Smooth muscle cell (in vitro differentiated cells): Measurements from ENCODE around the gene GPR39. TPM values are rescaled to one million over a fixed set of nuclear protein-coding genes. Genes with fewer than 3 reads are reported as not detected.

Source experiments
- DNase-seq: peaks from one replicate; lab custom pipeline; 2025; ENCODE audit not compliant: unreplicated experiment; lab: John Stamatoyannopoulos, UW
- H2AFZ ChIP-seq: fragments of 200-600 bp; sonication (generic); 2 replicates; pipeline ENCODE4 v1.6.0; 2016; ENCODE audit warnings: antibody characterized with exemption, low read depth, mild to moderate bottlenecking
- H3F3A ChIP-seq: fragments of 200-600 bp; sonication (generic); 2 replicates; pipeline ENCODE4 v1.6.0; 2017; ENCODE audit warnings: antibody characterized with exemption, low read depth
- H3K27ac ChIP-seq: fragments of 200-600 bp; sonication (generic); 2 replicates; pipeline ENCODE4 v1.5.1; 2016; ENCODE audit warnings: low read depth, mild to moderate bottlenecking
- H3K27me3 ChIP-seq: fragments of 200-600 bp; sonication (generic); 2 replicates; pipeline ENCODE4 v1.6.1; 2016; ENCODE audit warnings: low read depth, mild to moderate bottlenecking
- H3K36me3 ChIP-seq: fragments of 200-600 bp; sonication (generic); 2 replicates; pipeline ENCODE4 v1.5.1; 2016; ENCODE audit warnings: low read depth
- H3K4me1 ChIP-seq: fragments of 200-600 bp; sonication (generic); 2 replicates; pipeline ENCODE4 v1.5.1; 2016; ENCODE audit warnings: low read depth
- H3K4me2 ChIP-seq: fragments of 200-600 bp; sonication (generic); 2 replicates; pipeline ENCODE4 v1.6.0; 2016; ENCODE audit warnings: mild to moderate bottlenecking
- H3K4me3 ChIP-seq: fragments of 200-600 bp; sonication (generic); 2 replicates; pipeline ENCODE4 v1.5.1; 2016; ENCODE audit warnings: mild to moderate bottlenecking
- H3K79me2 ChIP-seq: fragments of 200-600 bp; sonication (generic); 2 replicates; pipeline ENCODE4 v1.6.0; 2016; ENCODE audit warnings: low read depth, mild to moderate bottlenecking
- H3K9ac ChIP-seq: fragments of 200-600 bp; sonication (generic); 2 replicates; pipeline ENCODE4 v1.6.0; 2016; ENCODE audit warnings: low read depth
- H3K9me3 ChIP-seq: fragments of 200-600 bp; sonication (generic); replicated peaks from 2 replicates; pipeline ENCODE4 v1.5.1; 2016; ENCODE audit warnings: low read depth
- H4K20me1 ChIP-seq: fragments of 200-600 bp; sonication (generic); 2 replicates; pipeline ENCODE4 v1.6.0; 2016; ENCODE audit warnings: low read depth
- CTCF ChIP-seq: fragments of 200-600 bp; sonication (generic); IDR thresholded peaks from 2 replicates; pipeline ENCODE4 v1.5.1; 2017; ENCODE audit warnings: borderline replicate concordance, mild to moderate bottlenecking, antibody characterized with exemption; ENCODE audit not compliant: insufficient read depth, poor library complexity, severe bottlenecking
- WGBS: methylation state at CpG from one replicate; pipeline ENCODE4 v1.1.7; 2016; ENCODE audit warnings: low lambda C conversion rate; 5-methylcytosine and 5-hydroxymethylcytosine counted together
- polyA plus RNA-seq: library from polyadenylated mRNA; unstranded; fragments of >200 nt; fragmentation: Nextera tagmentation; extraction: Ambion mirVana; gene quantifications from 2 replicates; pipeline ENCODE4 v1.2.1, GENCODE V29; 2016
- total RNA-seq: library from RNA; depleted of rRNA; stranded (reverse); fragments of >200 nt; gene quantifications from 2 replicates; pipeline ENCODE4 v1.2.3, GENCODE V29; 2014

GPR39 gene
- total and polyA plus RNA-seq, 2 experiments from 2014 or later, result 0.87 to 1.4 TPM

- Histone ChIP-seq H3K4me2 (no peak overlapping the region), H3K4me1 (no peaks in the 10 kb centered on the region), H2AFZ (no peak overlapping the region), H3F3A (no peaks in the 10 kb centered on the region), H3K36me3 (no peaks in the 10 kb centered on the region), H3K79me2 (no peaks in the 10 kb centered on the region), H3K4me3 (no peak overlapping the region), H3K9me3 (no peaks in the 10 kb centered on the region), H3K27me3 (no peaks in the 10 kb centered on the region), H3K9ac (no peak overlapping the region), H3K27ac (no peak overlapping the region), H4K20me1 (no peaks in the 10 kb centered on the region)
- no peak for DNase-seq
- WGBS, result 98% methylated on average over 32 of the region's 35 CpGs
- no peak for TF ChIP-seq CTCF
Observed at GRCh38 chr2:132645176-132645575, 228.6 kb downstream of the GPR39 start.

GRCh38 chr2:132645722-132646539, 229.3 kb downstream of the GPR39 start:
- no peak for TF ChIP-seq CTCF
- H3F3A ChIP-seq, result no peaks in the 10 kb centered on the region
- no peaks in the 10 kb centered on the region for H3K4me1 ChIP-seq
- H3K4me2 ChIP-seq, result no peak overlapping the region
- H3K79me2 ChIP-seq, result no peaks in the 10 kb centered on the region
- H2AFZ ChIP-seq, result no peak overlapping the region
- 91% methylated on average over 18 of the region's 18 CpGs for WGBS
- H3K4me3 ChIP-seq, result no peak overlapping the region
- no peak for DNase-seq
- H3K36me3 ChIP-seq, result no peaks in the 10 kb centered on the region
- H3K27ac ChIP-seq, result no peak overlapping the region
- no peaks in the 10 kb centered on the region for H3K9me3 ChIP-seq
- H4K20me1 ChIP-seq, result no peaks in the 10 kb centered on the region
- H3K27me3 ChIP-seq, result no peaks in the 10 kb centered on the region
- no peak overlapping the region for H3K9ac ChIP-seq

- TF ChIP-seq CTCF, result no peak
- Histone ChIP-seq H3K27ac (no peak overlapping the region), H3K79me2 (no peaks in the 10 kb centered on the region), H4K20me1 (no peaks in the 10 kb centered on the region), H3K4me2 (no peak overlapping the region), H3K36me3 (no peaks in the 10 kb centered on the region), H2AFZ (no peak overlapping the region), H3K27me3 (no peaks in the 10 kb centered on the region), H3K9ac (no peak overlapping the region), H3K9me3 (no peaks in the 10 kb centered on the region), H3K4me1 (no peaks in the 10 kb centered on the region), H3K4me3 (no peak overlapping the region), H3F3A (no peaks in the 10 kb centered on the region)
- DNase-seq, result no peak
- WGBS, result 51% methylated on average over 8 of the region's 8 CpGs
Observed at GRCh38 chr2:132646540-132647108, 230.0 kb downstream of the GPR39 start.
